Activated B cell treated with CpG ODN at 0.5 μM for 24 hours (primary cell): ENCODE results near the gene SRSF3. TPM values are rescaled to one million over a fixed set of nuclear protein-coding genes. Genes with fewer than 3 reads are reported as not detected.

ENCODE experiments used
- total RNA-seq: library from RNA; stranded (reverse); gene quantifications from 2 replicates; pipeline ENCODE4 v1.2.3, GENCODE V29; 2022

SRSF3 gene
- total RNA-seq, 1 donor from 2014 or later: 421 TPM

Other genes starting within 250 kb of the SRSF3 start
- gene ETV7, start 206.7 kb upstream of the SRSF3 start, total RNA-seq: 0.24 and 0.51 TPM in 2 replicates
- 0.11 and 0.22 TPM in 2 replicates for gene PXT1, start 151.5 kb upstream of the SRSF3 start, total RNA-seq
- 45.5 and 48.1 TPM in 2 replicates for gene KCTD20, start 151.4 kb upstream of the SRSF3 start, total RNA-seq
- gene STK38, start 46.9 kb upstream of the SRSF3 start, total RNA-seq: 23.2 and 26.1 TPM in 2 replicates
- 46.9 and 50.4 TPM in 2 replicates for gene CDKN1A, start 84.4 kb downstream of the SRSF3 start, total RNA-seq
- 0.20 TPM in 1 of 2 replicates, not detected in the other for gene RAB44, start 103.5 kb downstream of the SRSF3 start, total RNA-seq
- gene CPNE5, start 245.1 kb downstream of the SRSF3 start, total RNA-seq: 57.8 and 59.1 TPM in 2 replicates